CD4-positive, alpha-beta T cell treated with Interleukin-10 for 1 hour (primary cell): ENCODE data around the gene SNRPA.
A peak's percentile ranks its signal among the peaks of the same experiment; 100 is the strongest.

Source experiments
- DNase-seq: peaks from one replicate; pipeline ENCODE4 v3.0.0-alpha.2; 2020

Gene SNRPA

DNA sequence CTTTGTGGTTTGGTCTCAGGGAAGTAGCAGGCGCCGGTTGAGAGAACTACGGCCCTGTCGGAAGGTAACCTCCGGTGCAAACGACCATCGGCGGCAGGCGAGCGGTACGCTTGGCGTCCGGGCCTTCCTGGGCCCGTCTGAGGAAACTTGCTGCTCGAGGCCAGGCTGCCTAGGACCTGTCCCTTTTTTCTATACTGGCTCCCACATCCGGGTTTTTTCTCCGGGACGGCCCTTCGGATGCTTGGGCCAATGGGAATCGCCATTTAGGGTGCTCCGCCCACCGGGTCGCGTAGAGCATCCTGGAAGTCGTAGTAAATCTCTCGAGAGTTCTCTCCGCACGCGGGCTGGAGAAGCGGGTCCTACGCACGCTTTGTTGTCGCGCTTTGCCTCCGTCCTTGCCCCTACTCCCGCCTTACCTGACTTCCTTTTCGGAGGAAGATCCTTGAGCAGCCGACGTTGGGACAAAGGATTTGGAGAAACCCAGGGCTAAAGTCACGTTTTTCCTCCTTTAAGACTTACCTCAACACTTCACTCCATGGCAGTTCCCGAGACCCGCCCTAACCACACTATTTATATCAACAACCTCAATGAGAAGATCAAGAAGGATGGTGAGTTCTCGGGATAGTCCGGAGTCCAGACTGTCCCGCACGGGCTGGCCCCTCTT is at the start of gene SNRPA:
Gene SNRPA (plus strand): TSS at position 330 of the 664 bp plus-strand sequence. CDS start 206 bp downstream, at position 536.
- DNase-seq = peak; percentile 97

GRCh38 chr19:40701758-40702157 is 49.2 kb upstream of the SNRPA start:
- DNase-seq = no peak

- DNase-seq = no peak
Observed at GRCh38 chr19:40702337-40703012, 48.5 kb upstream of the SNRPA start.

DNA sequence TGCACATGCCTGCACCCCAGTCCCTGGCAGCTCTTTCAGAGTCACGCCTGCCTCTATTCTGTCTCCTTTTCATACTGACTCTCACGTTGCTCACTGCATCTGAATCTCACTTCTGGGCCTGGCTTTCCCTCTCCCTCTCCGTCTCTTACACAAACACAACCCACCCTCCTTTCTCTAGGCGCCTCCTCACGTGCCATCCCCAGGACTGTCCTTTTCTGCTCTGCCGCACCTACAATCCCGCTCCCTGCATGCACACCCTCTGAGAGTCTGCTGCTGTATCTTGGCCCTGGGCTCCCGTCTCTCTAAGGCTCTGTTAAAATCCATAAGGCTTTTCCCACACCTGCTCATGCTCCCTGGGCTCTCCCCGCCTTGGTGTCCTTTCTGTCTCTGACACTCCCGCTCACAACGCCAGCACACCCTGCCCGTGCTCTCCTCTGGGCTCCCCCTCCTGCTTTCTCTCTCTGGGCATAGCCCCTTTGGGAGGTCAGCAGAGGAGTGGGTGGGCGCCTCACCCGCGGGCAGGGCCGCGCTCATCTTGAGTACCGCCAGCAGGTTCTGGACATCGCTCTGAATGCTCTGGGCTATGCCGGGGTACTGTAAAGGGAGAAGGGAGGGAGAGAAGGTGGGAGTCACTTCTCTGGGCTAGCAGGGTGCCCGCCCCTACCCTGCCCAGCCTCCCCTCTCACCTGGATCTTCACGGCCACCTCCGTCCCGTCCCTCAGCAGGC is 47.8 kb upstream of the SNRPA start:
- DNase-seq = no peak

- no peak for DNase-seq
Observed at GRCh38 chr19:40704491-40705361, 46.3 kb upstream of the SNRPA start.

- DNase-seq = no peak
Observed at GRCh38 chr19:40705362-40705651, 45.7 kb upstream of the SNRPA start.

- DNase-seq = no peak
Observed at GRCh38 chr19:40705950-40706619, 44.9 kb upstream of the SNRPA start.

GRCh38 chr19:40707615-40708014 is 43.4 kb upstream of the SNRPA start:
- DNase-seq = no peak

DNA sequence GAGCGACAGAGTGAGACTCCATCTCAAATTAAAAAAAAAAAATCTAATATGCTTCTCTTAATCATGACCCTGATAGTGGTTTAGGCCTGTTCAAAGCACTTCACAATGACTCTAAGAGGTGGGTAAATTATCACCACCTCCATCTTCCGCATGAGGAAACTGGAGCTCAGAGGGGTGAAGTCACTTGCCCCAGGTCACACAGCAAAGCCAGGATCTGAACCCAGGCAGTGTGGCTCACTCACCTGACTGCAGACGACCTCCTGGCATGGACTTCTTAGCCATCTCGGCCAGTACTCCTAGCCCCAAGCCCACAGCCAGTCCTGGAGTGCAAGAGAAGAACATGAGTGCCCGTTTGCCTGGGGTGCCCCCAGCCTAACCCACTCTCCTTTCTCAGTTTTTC is 41.2 kb upstream of the SNRPA start:
- no peak for DNase-seq

DNA sequence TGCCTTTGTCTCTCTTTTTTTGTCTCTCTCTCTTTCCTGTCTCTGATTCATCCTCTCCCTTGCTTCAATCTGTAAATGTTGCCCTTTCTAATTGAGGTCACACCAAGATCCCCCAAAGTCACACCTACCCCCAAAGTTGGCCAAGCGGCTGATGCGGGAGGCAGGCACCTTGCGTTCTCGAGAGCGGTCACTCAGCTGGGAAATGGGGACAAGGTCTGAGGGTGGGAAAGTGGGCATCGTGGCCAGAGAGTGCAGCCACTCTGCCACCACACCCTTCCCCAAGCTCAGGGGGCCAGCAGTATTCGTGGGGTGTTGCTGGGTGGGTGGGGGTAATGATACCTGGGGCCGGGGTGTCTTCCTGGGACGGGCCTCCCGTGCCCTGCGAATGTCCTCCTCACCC is 37.1 kb upstream of the SNRPA start:
- DNase-seq = no peak

GRCh38 chr19:40714441-40715299 is 36.3 kb upstream of the SNRPA start:
- peak; percentile 96 for DNase-seq

DNA sequence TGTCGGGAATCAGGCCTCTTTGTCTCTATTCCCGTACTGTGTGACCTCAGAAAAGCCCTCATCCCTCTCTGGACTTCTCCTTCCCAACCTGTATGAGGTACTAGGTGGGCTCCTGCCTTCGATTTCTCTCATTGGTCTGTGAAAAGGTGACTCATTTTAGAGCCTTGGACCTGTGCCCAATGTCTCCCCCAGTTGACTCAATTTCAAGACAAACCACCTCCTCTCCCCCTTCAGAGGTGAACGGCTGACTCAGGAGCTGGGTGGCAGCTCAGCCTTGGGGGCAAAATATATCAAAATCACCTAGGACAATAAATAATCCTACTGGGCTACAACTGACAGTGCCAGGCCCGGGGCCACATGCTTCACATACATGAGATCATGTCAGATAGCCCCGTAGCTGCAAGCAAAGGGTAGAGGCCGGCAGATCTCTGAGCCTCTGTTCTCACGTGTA is 34.9 kb upstream of the SNRPA start:
- DNase-seq = peak; percentile 71

GRCh38 chr19:40716482-40717324 is 34.3 kb upstream of the SNRPA start, which contains the start of the genes COQ8B and ITPKC:
COQ8B (minus strand) TSS chr19:40716886; CDS start chr19:40714632, 2,254 bp downstream.
ITPKC (plus strand) TSS chr19:40717112; CDS start chr19:40717136, 24 bp downstream.
- DNase-seq = peak; percentile 99

GRCh38 chr19:40717325-40717879 is 33.6 kb upstream of the SNRPA start:
- DNase-seq = peak; percentile 5

GRCh38 chr19:40717880-40718773 is 32.9 kb upstream of the SNRPA start:
- DNase-seq = peak; percentile 5

- no peak for DNase-seq
Observed at GRCh38 chr19:40718774-40719391, 32.1 kb upstream of the SNRPA start.

GRCh38 chr19:40719414-40719894 is 31.5 kb upstream of the SNRPA start:
- DNase-seq = no peak

DNA sequence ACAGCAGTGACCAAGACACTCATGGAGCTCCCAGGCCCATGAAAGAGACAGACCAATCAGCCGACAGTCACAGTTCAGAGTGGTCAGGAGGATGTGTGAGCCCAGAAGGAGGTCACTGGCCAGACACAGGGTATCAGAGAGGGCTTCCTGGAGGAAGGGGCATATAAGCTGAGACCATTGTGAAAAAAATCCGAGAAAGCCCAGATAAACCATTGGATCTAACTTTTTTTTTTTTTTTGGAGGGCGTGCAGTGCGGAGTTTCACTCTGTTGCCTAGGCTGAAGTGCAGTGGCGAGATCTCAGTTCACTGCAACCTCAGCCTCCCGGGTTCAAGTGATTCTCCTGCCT is 29.9 kb upstream of the SNRPA start:
- no peak for DNase-seq
